HEK293 (cell line): ENCODE data around the gene CD274.

Experiments used
- TCF7L2 ChIP-seq: IDR thresholded peaks from 2 replicates; pipeline ENCODE4 v1.6.1; 2011; ENCODE audit warnings: low read depth, mild to moderate bottlenecking, inconsistent platforms, low read length, moderate library complexity, borderline replicate concordance
- ZBTB7A ChIP-seq: fragments of 450-650 bp; formaldehyde crosslinking; IDR thresholded peaks from 2 replicates; pipeline ENCODE4 v1.5.1; 2016; ENCODE audit warnings: low read depth, missing biosample characterization, missing genetic modification characterization
- TF ChIP-seq, protein P1 (sequence below): fragments of 450-650 bp; formaldehyde crosslinking; IDR thresholded peaks from 2 replicates; pipeline ENCODE4 v1.5.1; 2016; ENCODE audit warnings: missing biosample characterization, missing genetic modification characterization

DNA sequence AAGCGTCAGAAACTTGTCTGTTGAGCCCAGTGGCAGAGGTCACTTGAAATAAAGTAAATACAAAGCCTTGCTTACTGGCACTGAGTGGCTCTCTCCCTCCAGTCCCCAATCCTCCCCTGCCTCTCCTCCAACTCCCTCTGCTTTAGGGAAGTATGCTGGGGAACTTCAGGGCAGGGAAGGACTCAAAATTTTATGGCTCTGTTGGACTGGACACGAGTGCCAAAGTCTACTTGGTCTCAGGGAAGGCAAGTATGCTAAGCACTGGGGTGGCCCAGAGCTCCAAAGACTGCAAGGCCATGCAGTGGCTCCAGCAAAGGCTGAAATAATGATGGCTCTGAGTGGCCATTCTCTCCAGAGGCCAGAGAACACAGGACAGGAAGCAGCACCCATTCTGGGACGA is 22.2 kb upstream of the CD274 start:
- TF ChIP-seq ZBTB7A (tag by site-specific recombination) = no peak
- TF ChIP-seq, protein P1, sequence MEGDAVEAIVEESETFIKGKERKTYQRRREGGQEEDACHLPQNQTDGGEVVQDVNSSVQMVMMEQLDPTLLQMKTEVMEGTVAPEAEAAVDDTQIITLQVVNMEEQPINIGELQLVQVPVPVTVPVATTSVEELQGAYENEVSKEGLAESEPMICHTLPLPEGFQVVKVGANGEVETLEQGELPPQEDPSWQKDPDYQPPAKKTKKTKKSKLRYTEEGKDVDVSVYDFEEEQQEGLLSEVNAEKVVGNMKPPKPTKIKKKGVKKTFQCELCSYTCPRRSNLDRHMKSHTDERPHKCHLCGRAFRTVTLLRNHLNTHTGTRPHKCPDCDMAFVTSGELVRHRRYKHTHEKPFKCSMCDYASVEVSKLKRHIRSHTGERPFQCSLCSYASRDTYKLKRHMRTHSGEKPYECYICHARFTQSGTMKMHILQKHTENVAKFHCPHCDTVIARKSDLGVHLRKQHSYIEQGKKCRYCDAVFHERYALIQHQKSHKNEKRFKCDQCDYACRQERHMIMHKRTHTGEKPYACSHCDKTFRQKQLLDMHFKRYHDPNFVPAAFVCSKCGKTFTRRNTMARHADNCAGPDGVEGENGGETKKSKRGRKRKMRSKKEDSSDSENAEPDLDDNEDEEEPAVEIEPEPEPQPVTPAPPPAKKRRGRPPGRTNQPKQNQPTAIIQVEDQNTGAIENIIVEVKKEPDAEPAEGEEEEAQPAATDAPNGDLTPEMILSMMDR = no peak
- no peak for TF ChIP-seq TCF7L2
